Testis (tissue), 3 donors: ENCODE results near the gene ERC2. TPM values are rescaled to one million over a fixed set of nuclear protein-coding genes. Genes with fewer than 3 reads are reported as not detected.

ENCODE experiments used
- DNase-seq: peaks from one replicate; pipeline ENCODE4 v3.0.0-alpha.2; 2019
- H3K27ac ChIP-seq, 2 donors: fragments of 200-600 bp; sonication (generic); one replicate each; pipeline ENCODE4 v1.5.1; 2019
- H3K27me3 ChIP-seq: fragments of 200-600 bp; sonication (generic); one replicate; pipeline ENCODE4 v1.5.1; 2019
- H3K36me3 ChIP-seq: fragments of 200-600 bp; sonication (generic); one replicate; pipeline ENCODE4 v1.5.1; 2017; ENCODE audit warnings: low read depth; ENCODE audit errors: missing control alignments
- H3K4me1 ChIP-seq: fragments of 200-600 bp; sonication (generic); one replicate; pipeline ENCODE4 v1.5.1; 2019
- H3K4me3 ChIP-seq, 2 donors: fragments of 200-600 bp; sonication (generic); one replicate each; pipeline ENCODE4 v1.5.1; 2017 to 2019
- H3K9me3 ChIP-seq: fragments of 200-600 bp; sonication (generic); one replicate; pipeline ENCODE4 v1.5.1; 2017
- POLR2A ChIP-seq: fragments of 450-650 bp; IDR thresholded peaks from one replicate; pipeline ENCODE4 v1.6.1; 2017; ENCODE audit warnings: antibody characterized with exemption, mild to moderate bottlenecking, moderate library complexity
- WGBS, 2 donors: methylation state at CpG; one replicate each; pipeline ENCODE4 v1.1.5; 2018; 5-methylcytosine and 5-hydroxymethylcytosine counted together
- intact Hi-C: fragments of 100-400 bp; cut with DNase I; formaldehyde crosslinking; loops from one replicate; pipeline ENCODE4 v1.15.1; 2023; ENCODE audit warnings: low total_unique reads
- polyA plus RNA-seq: library from polyadenylated mRNA; stranded (reverse); fragments of 350-450 nt; fragmentation: Illumina TruSeq; extraction: RNeasy Lipid Tissue Mini Kit (QIAGEN cat#74804); gene quantifications from one replicate; pipeline ENCODE4 v1.2.3, GENCODE V29; 2014; ENCODE audit warnings: low read depth, low replicate concordance; ENCODE audit not compliant: insufficient read depth
- total RNA-seq, 2 donors: library from RNA; depleted of rRNA; stranded (reverse); fragments of >200 nt; gene quantifications; one replicate each; pipeline ENCODE4 v1.2.3, GENCODE V29; 2016
- TF ChIP-seq, protein P1 (sequence below), 3 experiments: fragments of 450-650 bp in 2 of 3; fragments of 200-600 bp in 1 of 3; sonication (generic) in 1 of 3; IDR thresholded peaks; one replicate each; pipeline ENCODE4 v1.5.1; 2016 to 2019; ENCODE audit warnings: antibody characterized with exemption in 3 of 3, mild to moderate bottlenecking in 2 of 3, moderate library complexity in 1 of 3

The ERC2 gene
- total and polyA plus RNA-seq, 3 donors from 2014 or later, result 1.9 to 6.1 (median 5.9) TPM

DNA sequence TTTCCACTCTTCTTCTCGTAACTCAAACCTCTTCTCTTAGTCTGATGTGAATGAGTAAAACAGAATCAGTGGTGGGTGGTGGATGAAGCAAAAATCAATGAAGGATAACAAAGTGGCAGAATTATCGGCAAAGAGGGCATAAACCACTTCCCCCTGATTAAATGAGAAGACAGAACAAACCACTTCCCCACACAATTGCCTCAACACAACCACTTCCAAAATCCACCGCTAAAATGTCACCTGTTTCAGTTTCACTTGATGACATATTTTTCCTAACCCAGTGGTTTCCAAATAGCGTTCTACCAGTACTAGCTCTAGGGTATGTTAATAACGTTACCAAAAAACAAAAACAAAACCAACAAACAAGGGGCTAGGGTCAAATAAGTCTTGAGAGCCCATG lies 502.5 kb downstream of the ERC2 start:
- Histone ChIP-seq H3K36me3 (no peaks in the 10 kb centered on the region), H3K4me3 (no peak overlapping the region), H3K4me1 (no peaks in the 10 kb centered on the region), H3K9me3 (no peaks in the 10 kb centered on the region), H3K27me3 (no peaks in the 10 kb centered on the region), H3K27ac (no peak overlapping the region)
- 88 to 90% methylated on average over 5 of the region's 5 CpGs for WGBS, 2 donors
- no peak for TF ChIP-seq POLR2A
- TF ChIP-seq, protein P1, sequence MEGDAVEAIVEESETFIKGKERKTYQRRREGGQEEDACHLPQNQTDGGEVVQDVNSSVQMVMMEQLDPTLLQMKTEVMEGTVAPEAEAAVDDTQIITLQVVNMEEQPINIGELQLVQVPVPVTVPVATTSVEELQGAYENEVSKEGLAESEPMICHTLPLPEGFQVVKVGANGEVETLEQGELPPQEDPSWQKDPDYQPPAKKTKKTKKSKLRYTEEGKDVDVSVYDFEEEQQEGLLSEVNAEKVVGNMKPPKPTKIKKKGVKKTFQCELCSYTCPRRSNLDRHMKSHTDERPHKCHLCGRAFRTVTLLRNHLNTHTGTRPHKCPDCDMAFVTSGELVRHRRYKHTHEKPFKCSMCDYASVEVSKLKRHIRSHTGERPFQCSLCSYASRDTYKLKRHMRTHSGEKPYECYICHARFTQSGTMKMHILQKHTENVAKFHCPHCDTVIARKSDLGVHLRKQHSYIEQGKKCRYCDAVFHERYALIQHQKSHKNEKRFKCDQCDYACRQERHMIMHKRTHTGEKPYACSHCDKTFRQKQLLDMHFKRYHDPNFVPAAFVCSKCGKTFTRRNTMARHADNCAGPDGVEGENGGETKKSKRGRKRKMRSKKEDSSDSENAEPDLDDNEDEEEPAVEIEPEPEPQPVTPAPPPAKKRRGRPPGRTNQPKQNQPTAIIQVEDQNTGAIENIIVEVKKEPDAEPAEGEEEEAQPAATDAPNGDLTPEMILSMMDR (IDR thresholded peaks at IDR 0.05), result no peak
- DNase-seq, result no peak
- intact Hi-C loops, result no loop called here

DNA sequence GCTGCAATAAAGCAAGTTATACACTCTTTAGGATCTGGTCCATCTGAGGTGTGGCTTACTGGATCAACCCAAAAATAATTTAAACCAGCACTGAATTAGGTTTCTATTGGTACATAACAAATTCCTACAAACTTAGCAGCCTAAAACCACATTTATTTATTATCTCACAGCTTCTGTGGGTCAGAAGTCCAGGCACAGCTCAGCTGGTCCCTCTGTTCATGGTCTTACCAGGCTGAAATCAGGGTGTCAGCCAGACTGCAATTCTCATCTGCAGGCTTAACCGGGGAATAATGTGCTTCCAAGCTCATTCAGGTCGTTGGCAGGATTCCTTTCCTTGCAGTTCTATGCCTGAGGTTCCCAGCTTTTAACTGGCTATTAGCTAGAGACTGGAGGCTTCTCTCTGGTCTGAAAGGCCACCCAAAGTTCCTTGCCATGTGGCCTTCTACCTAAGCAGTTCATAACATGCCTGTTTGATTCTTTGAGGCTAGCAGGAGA lies 503.7 kb downstream of the ERC2 start:
- DNase-seq, result no peak
- no peak overlapping the region for H3K4me3 ChIP-seq
- WGBS, 2 donors, result 41 to 65% methylated on average over 2 of the region's 2 CpGs
- H3K36me3 ChIP-seq, result no peaks in the 10 kb centered on the region
- no peaks in the 10 kb centered on the region for H3K4me1 ChIP-seq
- intact Hi-C loops, result no loop called here
- H3K27ac ChIP-seq, result no peak overlapping the region
- H3K27me3 ChIP-seq, result no peaks in the 10 kb centered on the region
- no peaks in the 10 kb centered on the region for H3K9me3 ChIP-seq
- TF ChIP-seq, protein P1 (IDR thresholded peaks at IDR 0.05), result no peak
- TF ChIP-seq POLR2A, result no peak

DNA sequence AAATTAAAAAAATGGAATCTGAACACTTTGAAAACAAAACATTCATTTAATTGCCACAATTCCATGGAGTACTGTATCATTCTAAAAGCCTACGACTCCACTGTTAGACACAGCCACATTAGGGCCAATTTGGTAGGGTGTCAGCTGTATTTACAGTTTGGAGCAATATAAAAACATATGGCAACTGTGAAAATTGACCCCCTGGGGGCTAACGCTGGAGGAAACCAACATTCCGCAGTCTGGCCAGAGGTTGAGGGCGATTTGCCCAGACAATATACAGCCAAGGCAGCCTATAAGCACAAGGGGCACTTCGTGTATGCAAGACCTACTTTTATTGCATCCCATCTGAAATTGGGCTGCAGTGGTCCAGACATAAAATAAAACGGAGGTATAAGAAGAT lies 504.7 kb downstream of the ERC2 start:
- no peaks in the 10 kb centered on the region for H3K4me1 ChIP-seq
- WGBS, 2 donors, result 81 to 90% methylated on average over 6 of the region's 6 CpGs
- no peaks in the 10 kb centered on the region for H3K9me3 ChIP-seq
- no peaks in the 10 kb centered on the region for H3K36me3 ChIP-seq
- intact Hi-C loops, result no loop called here
- no peak overlapping the region for H3K4me3 ChIP-seq
- H3K27me3 ChIP-seq, result no peaks in the 10 kb centered on the region
- DNase-seq, result no peak
- no peak overlapping the region for H3K27ac ChIP-seq
- no peak for TF ChIP-seq POLR2A
- TF ChIP-seq, protein P1 (IDR thresholded peaks at IDR 0.05), result no peak

DNA sequence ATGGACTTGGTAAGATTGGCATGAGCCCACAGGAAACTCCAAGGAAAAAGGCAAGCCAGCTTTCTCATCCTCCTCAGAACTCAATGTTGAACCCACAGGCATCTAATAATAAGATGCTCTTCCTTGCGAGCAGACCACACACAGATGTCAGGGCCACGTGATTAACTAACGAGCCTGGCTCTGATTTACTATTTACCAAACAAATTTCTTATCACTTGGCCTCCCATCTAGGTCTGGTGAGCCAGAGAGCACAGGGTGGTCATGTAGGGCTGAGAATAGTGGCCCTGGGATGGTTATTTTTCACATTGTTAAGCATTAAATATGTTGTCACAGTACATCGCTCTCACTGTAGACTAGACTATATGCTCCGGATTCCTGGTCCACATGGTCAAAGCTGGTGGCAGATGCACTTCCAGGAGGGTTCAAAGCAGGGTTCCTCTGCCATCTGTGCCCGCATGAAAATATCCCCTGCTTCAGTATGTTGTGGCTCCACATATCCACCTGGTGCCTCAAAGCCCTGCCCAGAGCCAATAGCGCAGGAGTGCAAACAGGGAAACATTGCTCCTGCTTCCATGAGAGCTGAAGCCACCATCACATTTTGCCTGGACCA lies 508.7 kb downstream of the ERC2 start:
- Histone ChIP-seq H3K4me1 (no peaks in the 10 kb centered on the region), H3K27ac (no peak overlapping the region), H3K27me3 (no peaks in the 10 kb centered on the region), H3K9me3 (no peaks in the 10 kb centered on the region), H3K4me3 (no peak overlapping the region), H3K36me3 (no peaks in the 10 kb centered on the region)
- intact Hi-C loops, result no loop called here
- peak; percentile 34 for DNase-seq
- 65 to 80% methylated on average over 7 of the region's 7 CpGs for WGBS, 2 donors
- TF ChIP-seq, protein P1 (IDR thresholded peaks at IDR 0.05), result no peak
- no peak for TF ChIP-seq POLR2A

DNA sequence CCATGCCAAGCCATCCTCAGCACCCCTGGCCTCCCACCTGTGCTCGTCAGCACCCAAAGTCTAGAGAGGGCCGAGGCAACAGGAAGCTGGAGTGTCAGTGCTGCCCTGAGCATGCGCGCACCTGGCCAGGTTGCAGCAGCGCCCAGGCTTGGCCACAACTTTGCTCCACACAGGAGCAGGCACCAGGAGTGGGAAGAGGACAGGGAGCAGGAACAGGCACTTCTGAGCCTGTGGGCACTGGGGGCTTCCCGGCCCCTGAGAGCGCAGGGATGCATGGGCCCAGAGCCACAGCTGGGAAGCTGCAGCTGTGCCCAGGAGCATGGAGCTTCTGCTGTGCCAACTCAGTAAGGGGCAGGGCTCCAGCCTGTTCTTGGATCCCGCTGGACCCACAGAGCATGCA lies 509.7 kb downstream of the ERC2 start:
- Histone ChIP-seq H3K9me3 (no peaks in the 10 kb centered on the region), H3K4me1 (no peaks in the 10 kb centered on the region), H3K27ac (no peak overlapping the region), H3K36me3 (no peaks in the 10 kb centered on the region), H3K4me3 (no peak overlapping the region), H3K27me3 (no peaks in the 10 kb centered on the region)
- no peak for DNase-seq
- WGBS, 2 donors, result 81 to 98% methylated on average over 3 to 8 of the region's 8 CpGs
- intact Hi-C loops, result no loop called here
- TF ChIP-seq POLR2A, result no peak
